Fibroblast of lung (primary cell): Measurements from ENCODE around the gene ASPN. TPM values are rescaled to one million over a fixed set of nuclear protein-coding genes. Genes with fewer than 3 reads are reported as not detected.

Experiments
- DNase-seq, 2 donors: peaks; one replicate each; pipeline versions ENCODE4 v3.0.0 to v3.0.0-alpha.2; 2010; ENCODE audit warnings: low read depth in 2 of 2
- H2AFZ ChIP-seq: 2 replicates; pipeline ENCODE4 v1.5.1; 2012; ENCODE audit warnings: low read length, control low read depth, inconsistent platforms
- H3K27ac ChIP-seq: 2 replicates; pipeline ENCODE4 v1.5.1; 2011; ENCODE audit warnings: low read length, control low read depth; ENCODE audit not compliant: insufficient read depth
- H3K27me3 ChIP-seq: 2 replicates; pipeline ENCODE4 v1.5.1; 2011; ENCODE audit warnings: mild to moderate bottlenecking, low read length; ENCODE audit not compliant: control insufficient read depth, insufficient read depth
- H3K36me3 ChIP-seq: 2 replicates; pipeline ENCODE4 v1.5.1; 2011; ENCODE audit warnings: low read length; ENCODE audit not compliant: control insufficient read depth, insufficient read depth
- H3K4me1 ChIP-seq: 2 replicates; pipeline ENCODE4 v1.5.1; 2011; ENCODE audit warnings: low read length; ENCODE audit not compliant: control insufficient read depth, insufficient read depth; ENCODE audit errors: extremely low read depth
- H3K4me2 ChIP-seq: 2 replicates; pipeline ENCODE4 v1.5.1; 2011; ENCODE audit warnings: low read length, control low read depth; ENCODE audit not compliant: insufficient read depth; ENCODE audit errors: extremely low read depth
- H3K4me3 ChIP-seq, 4 experiments: fragments of 200-600 bp in 1 of 4; sonication (generic) in 1 of 4; replicated peaks in 1 of 4; 2 replicates each; pipeline ENCODE4 v1.5.1; 2011 to 2016; ENCODE audit warnings: low read length in 4 of 4, low read depth in 3 of 4, mild to moderate bottlenecking in 3 of 4, control low read depth in 2 of 4, inconsistent platforms in 1 of 4, mixed read lengths in 1 of 4; ENCODE audit not compliant: insufficient read depth in 1 of 4; ENCODE audit errors: control extremely low read depth in 1 of 4
- H3K79me2 ChIP-seq: 2 replicates; pipeline ENCODE4 v1.5.1; 2012; ENCODE audit warnings: mild to moderate bottlenecking, low read length, inconsistent platforms; ENCODE audit not compliant: control insufficient read depth, insufficient read depth
- H3K9ac ChIP-seq: 2 replicates; pipeline ENCODE4 v1.5.1; 2011; ENCODE audit warnings: mild to moderate bottlenecking, low read length, control low read depth; ENCODE audit not compliant: insufficient read depth
- H3K9me3 ChIP-seq: 2 replicates; pipeline ENCODE4 v1.5.1; 2012; ENCODE audit warnings: low read depth, low read length; ENCODE audit not compliant: control insufficient read depth, insufficient read depth
- H4K20me1 ChIP-seq: 2 replicates; pipeline ENCODE4 v1.5.1; 2011; ENCODE audit warnings: low read length; ENCODE audit not compliant: control insufficient read depth, insufficient read depth; ENCODE audit errors: extremely low read depth
- EZH2 ChIP-seq: IDR thresholded peaks from 2 replicates; pipeline ENCODE4 v1.5.1; 2012; ENCODE audit warnings: low read length, control low read depth, mild to moderate bottlenecking; ENCODE audit errors: missing control alignments
- polyA plus RNA-seq, 2 donors: library from polyadenylated mRNA; depleted of rRNA in 1 of 2; stranded (reverse) in 1 of 2; unstranded in 1 of 2; fragments of >200 nt; gene quantifications; 2 replicates each; pipeline ENCODE4 v1.2.1, GENCODE V29; 2011 to 2012; ENCODE audit warnings: missing spikeins in 1 of 2
- total RNA-seq: library from RNA; depleted of rRNA; stranded (reverse); fragments of >200 nt; gene quantifications from 2 replicates; pipeline ENCODE4 v1.2.1, GENCODE V29; 2014
- TF ChIP-seq, protein P1 (sequence below), 2 donors: IDR thresholded peaks in 1 of 2; conservative IDR thresholded peaks in 1 of 2; 1 replicate in 1 of 2; 2 replicates in 1 of 2; pipeline ENCODE4 v1.5.1; 2011 to 2012; ENCODE audit warnings: low read length in 2 of 2, control low read depth in 1 of 2, inconsistent platforms in 1 of 2, low read depth in 1 of 2, mild to moderate bottlenecking in 1 of 2

ASPN gene
- total and polyA plus RNA-seq, 2 donors (not counting 1 experiment from before 2014, with no cell fraction given): 5.5 to 10.4 TPM

DNA sequence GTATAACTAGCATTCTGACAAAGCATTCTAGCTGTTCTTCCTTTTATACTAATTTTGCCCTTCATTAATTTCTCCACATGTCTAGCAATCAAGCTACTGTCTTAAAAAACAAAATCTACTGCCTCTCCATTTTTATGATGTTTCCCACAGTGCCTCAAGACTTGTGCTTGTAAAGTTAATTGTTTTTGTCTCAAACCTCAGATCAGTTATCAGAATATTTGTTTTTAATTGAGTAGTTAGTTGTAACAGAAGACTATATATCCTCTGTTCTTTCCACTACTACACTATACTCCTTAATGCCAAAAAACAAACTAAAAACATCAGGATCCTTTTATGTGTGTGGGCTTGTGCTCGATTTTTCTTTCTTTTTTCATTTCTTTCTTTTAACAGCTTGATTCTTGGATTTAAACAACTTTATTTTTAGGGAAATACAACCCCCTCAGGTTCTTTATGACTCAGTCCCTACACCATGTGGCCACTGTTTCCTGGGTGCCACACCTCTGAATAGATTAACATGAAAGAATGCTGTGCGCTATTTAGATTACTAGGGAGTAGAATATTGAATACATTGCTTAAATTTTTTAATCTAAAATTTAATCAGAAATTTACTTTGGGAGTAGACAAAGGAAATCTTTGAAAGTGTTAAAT, 1.2 kb downstream of the ASPN start:
- Histone ChIP-seq H3K4me2 (no peak overlapping the region), H3K4me3 (peak overlapping the region in 1 of 4 experiments; percentile 38), H3K27ac (no peak overlapping the region), H3K9me3 (no peaks in the 10 kb centered on the region), H2AFZ (peak overlapping the region; percentile 6), H3K9ac (no peak overlapping the region), H4K20me1 (no peaks in the 10 kb centered on the region), H3K4me1 (peaks cover 14% of the 10 kb centered on the region), H3K27me3 (no peaks in the 10 kb centered on the region), H3K36me3 (no peaks in the 10 kb centered on the region), H3K79me2 (no peaks in the 10 kb centered on the region)
- TF ChIP-seq EZH2: no peak
- TF ChIP-seq, protein P1, sequence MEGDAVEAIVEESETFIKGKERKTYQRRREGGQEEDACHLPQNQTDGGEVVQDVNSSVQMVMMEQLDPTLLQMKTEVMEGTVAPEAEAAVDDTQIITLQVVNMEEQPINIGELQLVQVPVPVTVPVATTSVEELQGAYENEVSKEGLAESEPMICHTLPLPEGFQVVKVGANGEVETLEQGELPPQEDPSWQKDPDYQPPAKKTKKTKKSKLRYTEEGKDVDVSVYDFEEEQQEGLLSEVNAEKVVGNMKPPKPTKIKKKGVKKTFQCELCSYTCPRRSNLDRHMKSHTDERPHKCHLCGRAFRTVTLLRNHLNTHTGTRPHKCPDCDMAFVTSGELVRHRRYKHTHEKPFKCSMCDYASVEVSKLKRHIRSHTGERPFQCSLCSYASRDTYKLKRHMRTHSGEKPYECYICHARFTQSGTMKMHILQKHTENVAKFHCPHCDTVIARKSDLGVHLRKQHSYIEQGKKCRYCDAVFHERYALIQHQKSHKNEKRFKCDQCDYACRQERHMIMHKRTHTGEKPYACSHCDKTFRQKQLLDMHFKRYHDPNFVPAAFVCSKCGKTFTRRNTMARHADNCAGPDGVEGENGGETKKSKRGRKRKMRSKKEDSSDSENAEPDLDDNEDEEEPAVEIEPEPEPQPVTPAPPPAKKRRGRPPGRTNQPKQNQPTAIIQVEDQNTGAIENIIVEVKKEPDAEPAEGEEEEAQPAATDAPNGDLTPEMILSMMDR (conservative IDR thresholded peaks at IDR 0.05 in 1 of 2, IDR thresholded peaks at IDR 0.05 in 1 of 2; ENCODE audit: low read depth in 1 of 2, low read length in 2 of 2): no peak
- peak in 1 of 2 donors; percentile 65 for DNase-seq

DNA sequence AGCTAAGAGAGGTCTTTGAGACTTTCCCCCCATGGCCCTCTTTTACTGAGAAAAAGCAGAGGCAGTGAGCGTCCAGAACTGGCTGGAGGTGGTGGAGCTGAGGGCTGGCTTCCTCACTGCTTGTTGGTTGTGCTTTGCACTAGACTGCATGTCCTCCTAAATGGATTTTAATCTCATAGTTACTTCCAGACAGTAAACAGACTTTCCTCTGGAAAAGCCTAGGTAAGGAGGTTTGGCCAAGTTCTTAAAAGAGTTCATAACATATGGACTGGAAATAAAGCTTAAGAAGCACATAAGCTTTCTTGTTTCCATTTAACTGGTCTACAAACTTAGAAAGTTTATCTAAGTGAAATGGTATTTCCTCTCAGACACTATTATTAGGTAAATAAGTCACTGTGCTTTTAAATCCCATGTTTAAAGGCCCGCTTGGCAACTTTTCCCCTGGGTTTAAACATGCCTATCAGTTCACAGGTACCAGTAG, 2.0 kb downstream of the ASPN start:
- Histone ChIP-seq H3K27ac (peak overlapping the region; percentile 41), H3K27me3 (no peaks in the 10 kb centered on the region), H3K36me3 (no peaks in the 10 kb centered on the region), H3K4me2 (no peak overlapping the region), H3K9ac (no peak overlapping the region), H4K20me1 (no peaks in the 10 kb centered on the region), H3K4me3 (peak overlapping the region in 1 of 4 experiments; percentile 38), H2AFZ (peak overlapping the region; percentile 50), H3K9me3 (no peaks in the 10 kb centered on the region), H3K4me1 (peaks cover 14% of the 10 kb centered on the region), H3K79me2 (no peaks in the 10 kb centered on the region)
- TF ChIP-seq, protein P1 (conservative IDR thresholded peaks at IDR 0.05 in 1 of 2, IDR thresholded peaks at IDR 0.05 in 1 of 2; ENCODE audit: low read depth in 1 of 2, low read length in 2 of 2): no peak
- TF ChIP-seq EZH2: no peak
- peak; percentile 28 to 69 for DNase-seq

DNA sequence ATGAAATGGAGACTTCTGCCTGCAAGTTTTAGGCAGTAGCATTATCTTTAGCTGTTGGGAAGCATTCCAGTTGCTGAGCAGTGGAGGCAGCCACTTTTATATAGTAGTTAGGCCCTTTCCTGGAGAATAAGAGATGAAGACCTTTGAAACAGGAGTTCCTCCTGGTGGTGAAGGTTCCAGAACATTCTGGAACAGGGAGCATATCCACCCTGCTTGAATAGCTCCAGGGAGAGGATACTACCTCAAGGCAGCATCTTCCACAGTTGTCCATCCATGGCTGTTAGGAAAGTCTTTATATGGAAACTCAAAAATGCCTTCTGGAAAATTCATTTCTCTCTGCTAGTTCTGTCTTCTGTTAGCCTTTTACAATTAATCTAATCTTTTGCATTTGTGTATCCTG, 3.0 kb downstream of the ASPN start:
- H3K27ac ChIP-seq: no peak overlapping the region
- DNase-seq: no peak
- TF ChIP-seq, protein P1 (conservative IDR thresholded peaks at IDR 0.05 in 1 of 2, IDR thresholded peaks at IDR 0.05 in 1 of 2; ENCODE audit: low read depth in 1 of 2, low read length in 2 of 2): no peak
- no peak for TF ChIP-seq EZH2
- no peaks in the 10 kb centered on the region for H3K79me2 ChIP-seq
- H4K20me1 ChIP-seq: no peaks in the 10 kb centered on the region
- H3K9ac ChIP-seq: no peak overlapping the region
- peaks cover 14% of the 10 kb centered on the region for H3K4me1 ChIP-seq
- no peak overlapping the region for H2AFZ ChIP-seq
- no peaks in the 10 kb centered on the region for H3K27me3 ChIP-seq
- H3K4me2 ChIP-seq: no peak overlapping the region
- no peak overlapping the region for H3K4me3 ChIP-seq
- no peaks in the 10 kb centered on the region for H3K36me3 ChIP-seq
- no peaks in the 10 kb centered on the region for H3K9me3 ChIP-seq
